BJ (cell line): ENCODE results near the gene TSPAN18. TPM values are rescaled to one million over a fixed set of nuclear protein-coding genes. Genes with fewer than 3 reads are reported as not detected.

Source experiments
- CTCF ChIA-PET: fragments of 350-600 bp; formaldehyde crosslinking; extraction: SDS; loops from one replicate; lab custom pipeline; 2021; ENCODE audit warnings: antibody characterized with exemption, inconsistent platforms; lab: Yijun Ruan, JAX
- POLR2A ChIA-PET: fragments of 300-600 bp; sonication (Branson Sonifier 250); formaldehyde crosslinking; extraction: SDS; loops from one replicate; lab custom pipeline; 2021; ENCODE audit warnings: antibody characterized with exemption; lab: Charles Lee
- DNase-seq: peaks from one replicate; pipeline ENCODE4 v3.0.0-alpha.2; 2011; ENCODE audit warnings: low read depth
- H3K27me3 ChIP-seq: 2 replicates; pipeline ENCODE4 v1.6.0; 2011; ENCODE audit warnings: low read length; ENCODE audit not compliant: control insufficient read depth, insufficient read depth
- H3K36me3 ChIP-seq: 2 replicates; pipeline ENCODE4 v1.5.1; 2011; ENCODE audit warnings: low read length; ENCODE audit not compliant: control insufficient read depth, insufficient read depth
- H3K4me3 ChIP-seq: 2 replicates; pipeline ENCODE4 v1.5.1; 2011; ENCODE audit warnings: low read depth, mild to moderate bottlenecking, control low read depth, low read length
- polyA plus RNA-seq: library from polyadenylated mRNA; depleted of rRNA; stranded (reverse); fragments of >200 nt; gene quantifications from 2 replicates; pipeline ENCODE4 v1.2.3, GENCODE V29; 2011
- TF ChIP-seq, protein P1 (sequence below): IDR thresholded peaks from 2 replicates; pipeline ENCODE4 v1.5.1; 2011; ENCODE audit warnings: low read depth, mild to moderate bottlenecking, control low read depth, inconsistent platforms, low read length, moderate library complexity; ENCODE audit not compliant: insufficient read depth

Gene TSPAN18
- polyA plus RNA-seq, 1 experiment, result 0.55 TPM

DNA sequence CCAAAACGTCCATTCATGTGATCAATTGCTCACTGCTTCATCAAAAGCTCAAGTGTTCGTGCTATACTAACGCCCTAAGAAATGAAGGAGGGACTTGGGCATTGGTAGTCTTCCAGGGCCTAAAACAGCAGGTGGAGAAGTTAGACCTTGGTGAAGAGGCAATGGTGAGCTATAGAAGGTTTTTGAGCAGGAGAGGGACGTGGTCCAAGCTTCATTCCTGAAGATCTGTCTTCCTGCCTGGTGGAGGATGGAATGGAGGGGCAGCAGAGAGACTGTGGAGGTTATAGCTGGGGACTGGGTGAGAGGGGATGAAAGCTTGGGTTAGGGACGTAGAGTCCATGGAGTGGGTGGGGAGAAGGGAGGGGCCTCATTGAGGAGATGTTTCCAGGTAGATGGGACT, 126.2 kb downstream of the TSPAN18 start:
- Histone ChIP-seq H3K27me3 (peaks cover 10% of the 10 kb centered on the region), H3K36me3 (no peaks in the 10 kb centered on the region), H3K4me3 (no peak overlapping the region)
- TF ChIP-seq, protein P1, sequence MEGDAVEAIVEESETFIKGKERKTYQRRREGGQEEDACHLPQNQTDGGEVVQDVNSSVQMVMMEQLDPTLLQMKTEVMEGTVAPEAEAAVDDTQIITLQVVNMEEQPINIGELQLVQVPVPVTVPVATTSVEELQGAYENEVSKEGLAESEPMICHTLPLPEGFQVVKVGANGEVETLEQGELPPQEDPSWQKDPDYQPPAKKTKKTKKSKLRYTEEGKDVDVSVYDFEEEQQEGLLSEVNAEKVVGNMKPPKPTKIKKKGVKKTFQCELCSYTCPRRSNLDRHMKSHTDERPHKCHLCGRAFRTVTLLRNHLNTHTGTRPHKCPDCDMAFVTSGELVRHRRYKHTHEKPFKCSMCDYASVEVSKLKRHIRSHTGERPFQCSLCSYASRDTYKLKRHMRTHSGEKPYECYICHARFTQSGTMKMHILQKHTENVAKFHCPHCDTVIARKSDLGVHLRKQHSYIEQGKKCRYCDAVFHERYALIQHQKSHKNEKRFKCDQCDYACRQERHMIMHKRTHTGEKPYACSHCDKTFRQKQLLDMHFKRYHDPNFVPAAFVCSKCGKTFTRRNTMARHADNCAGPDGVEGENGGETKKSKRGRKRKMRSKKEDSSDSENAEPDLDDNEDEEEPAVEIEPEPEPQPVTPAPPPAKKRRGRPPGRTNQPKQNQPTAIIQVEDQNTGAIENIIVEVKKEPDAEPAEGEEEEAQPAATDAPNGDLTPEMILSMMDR, result no peak
- DNase-seq, result no peak
- ChIA-PET POLR2A (no interaction called here), CTCF (no interaction called here)

GRCh38 chr11:44853666-44854065, 126.9 kb downstream of the TSPAN18 start:
- no peaks in the 10 kb centered on the region for H3K36me3 ChIP-seq
- TF ChIP-seq, protein P1, result no peak
- DNase-seq, result no peak
- POLR2A ChIA-PET, result no interaction called here
- CTCF ChIA-PET, result no interaction called here
- H3K4me3 ChIP-seq, result no peak overlapping the region
- peaks cover 14% of the 10 kb centered on the region for H3K27me3 ChIP-seq

- Histone ChIP-seq H3K36me3 (no peaks in the 10 kb centered on the region), H3K4me3 (no peak overlapping the region), H3K27me3 (peaks cover 14% of the 10 kb centered on the region)
- no peak for DNase-seq
- TF ChIP-seq, protein P1, result no peak
- ChIA-PET POLR2A (no interaction called here), CTCF (interaction anchor here (0.5 kb wide), 1 partner anchor 103 kb away, joined by 3 read pairs; no protein-coding TSS in a partner anchor)
These were observed 127.3 kb downstream of the TSPAN18 start for GRCh38 chr11:44854086-44854485.

GRCh38 chr11:44854741-44855492, 128.2 kb downstream of the TSPAN18 start:
- H3K36me3 ChIP-seq, result no peaks in the 10 kb centered on the region
- TF ChIP-seq, protein P1, result no peak
- peaks cover 17% of the 10 kb centered on the region for H3K27me3 ChIP-seq
- ChIA-PET POLR2A (no interaction called here), CTCF (interaction anchor here (0.6 kb wide), 1 partner anchor 121 kb away, joined by 3 read pairs; no protein-coding TSS in a partner anchor)
- DNase-seq, result no peak
- no peak overlapping the region for H3K4me3 ChIP-seq

DNA sequence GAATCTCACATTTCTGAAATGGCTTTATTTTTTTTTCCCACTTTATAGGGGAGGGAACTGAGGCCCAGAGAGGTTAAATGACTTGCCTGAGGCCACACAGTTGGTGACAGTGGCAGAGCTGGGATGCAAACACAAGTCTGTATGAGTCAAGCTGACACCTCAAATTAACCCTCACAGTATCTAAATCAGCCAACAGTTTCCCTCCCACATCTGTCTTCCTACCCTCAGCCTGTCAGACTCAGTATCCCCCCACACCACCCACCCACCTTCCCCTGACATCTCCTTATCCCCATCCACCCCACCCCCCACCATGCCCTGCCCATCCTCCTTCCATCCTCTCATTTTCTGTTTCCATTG, 128.7 kb downstream of the TSPAN18 start:
- TF ChIP-seq, protein P1, result no peak
- CTCF ChIA-PET, result interaction anchor here (0.6 kb wide), 1 partner anchor 121 kb away, joined by 3 read pairs; no protein-coding TSS in a partner anchor
- POLR2A ChIA-PET, result no interaction called here
- Histone ChIP-seq H3K36me3 (no peaks in the 10 kb centered on the region), H3K27me3 (peaks cover 20% of the 10 kb centered on the region), H3K4me3 (no peak overlapping the region)
- no peak for DNase-seq
